DMS53 treated with DMSO at 0.1 percent for 48 hours (cell line): ENCODE results near the gene SLC38A1.
A peak's percentile ranks its signal among the peaks of the same experiment; 100 is the strongest.
"Not testable (repeated sequence)": the region's sequence is repeated elsewhere in the genome, so short reads cannot be mapped to it uniquely, and the experiment has no call there.

Source experiments
- DNase-seq: peaks from one replicate; lab custom pipeline; 2025; ENCODE audit not compliant: unreplicated experiment; lab: John Stamatoyannopoulos, UW

Gene SLC38A1

DNA sequence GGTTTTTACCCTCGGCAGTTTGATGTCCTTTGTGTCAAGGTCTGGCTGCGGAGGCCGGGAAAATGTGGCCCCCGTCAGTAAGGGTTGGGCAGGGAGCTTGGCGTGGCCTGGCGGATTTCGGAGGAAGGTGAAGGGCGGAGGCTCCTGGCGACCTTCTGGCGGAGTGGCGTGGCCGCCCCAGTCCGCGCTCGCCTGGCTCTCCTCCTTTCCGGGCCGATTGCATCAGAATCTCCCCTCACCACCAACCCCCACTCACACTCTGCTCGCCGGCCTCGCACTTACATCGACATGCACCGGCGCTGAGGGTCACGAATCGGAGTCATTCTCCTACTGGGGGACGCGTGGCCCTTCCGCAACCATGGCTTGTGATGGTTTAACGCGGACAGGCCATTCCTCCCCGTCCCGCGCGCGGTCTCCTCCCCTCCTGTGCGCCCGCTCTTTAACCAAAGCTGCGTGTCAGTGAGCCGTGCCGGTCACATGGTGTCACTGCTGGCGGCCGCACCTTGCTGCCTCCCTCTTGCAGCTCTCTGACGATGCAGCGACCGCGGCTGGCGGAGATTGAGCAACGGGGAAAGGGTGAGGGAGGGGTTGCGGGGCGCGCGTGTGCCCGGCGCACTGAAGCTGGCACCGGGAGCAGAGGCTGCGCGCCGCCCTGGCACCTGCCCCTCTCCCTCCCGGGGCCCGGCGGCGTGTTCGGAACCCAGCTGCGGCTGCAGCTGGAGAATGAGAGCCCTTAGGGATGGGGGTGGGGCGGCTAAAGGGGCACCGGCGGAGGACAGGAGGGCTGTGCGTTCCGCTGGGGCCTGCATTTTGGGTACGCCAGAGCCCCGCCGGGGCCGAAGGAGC lies at the start of gene SLC38A1:
Gene SLC38A1 (minus strand): TSS at position 461 of the 846 bp plus-strand sequence. CDS start 29,243 bp downstream, outside the sequence.
- DNase-seq, result peak; percentile 97

DNA sequence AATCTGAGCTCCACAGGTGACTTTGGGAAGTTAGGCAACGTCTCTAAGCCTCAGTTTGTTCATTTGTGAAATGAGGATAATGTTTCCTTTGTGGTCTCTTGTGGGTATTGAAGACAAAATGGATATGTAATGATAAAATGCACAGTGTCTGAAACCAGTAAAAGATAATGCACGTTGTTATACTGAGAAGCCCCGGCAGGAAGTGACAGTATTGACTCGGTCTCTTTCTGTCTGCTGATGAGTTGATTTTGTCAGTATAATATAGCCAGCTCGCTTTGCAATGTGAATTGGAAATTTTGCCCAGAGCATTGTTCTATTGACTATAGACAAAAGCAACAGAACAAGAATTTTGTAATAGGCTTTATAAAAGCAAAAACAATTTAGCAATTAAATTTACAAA lies 49.2 kb upstream of the SLC38A1 start:
- DNase-seq, result no peak

DNA sequence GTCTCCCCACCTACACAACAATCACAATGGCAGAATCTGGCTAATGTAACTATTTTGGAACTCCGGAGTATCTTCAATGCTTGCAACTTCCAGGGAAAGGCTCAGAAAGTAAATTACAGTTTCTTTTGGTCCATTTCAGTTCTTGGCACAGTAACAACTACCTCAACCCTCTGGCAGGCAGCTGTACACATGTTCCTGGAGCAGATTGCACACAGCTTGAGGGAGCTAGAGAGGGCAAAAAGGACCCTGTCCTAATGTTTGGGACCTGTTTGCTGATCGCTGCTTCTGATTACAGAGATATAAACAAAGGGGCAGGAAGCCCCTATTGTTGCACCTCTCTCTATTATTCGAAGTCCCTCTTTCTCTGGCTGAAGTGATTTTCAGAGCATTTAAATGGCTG lies 35.2 kb upstream of the SLC38A1 start:
- DNase-seq, result no peak

DNA sequence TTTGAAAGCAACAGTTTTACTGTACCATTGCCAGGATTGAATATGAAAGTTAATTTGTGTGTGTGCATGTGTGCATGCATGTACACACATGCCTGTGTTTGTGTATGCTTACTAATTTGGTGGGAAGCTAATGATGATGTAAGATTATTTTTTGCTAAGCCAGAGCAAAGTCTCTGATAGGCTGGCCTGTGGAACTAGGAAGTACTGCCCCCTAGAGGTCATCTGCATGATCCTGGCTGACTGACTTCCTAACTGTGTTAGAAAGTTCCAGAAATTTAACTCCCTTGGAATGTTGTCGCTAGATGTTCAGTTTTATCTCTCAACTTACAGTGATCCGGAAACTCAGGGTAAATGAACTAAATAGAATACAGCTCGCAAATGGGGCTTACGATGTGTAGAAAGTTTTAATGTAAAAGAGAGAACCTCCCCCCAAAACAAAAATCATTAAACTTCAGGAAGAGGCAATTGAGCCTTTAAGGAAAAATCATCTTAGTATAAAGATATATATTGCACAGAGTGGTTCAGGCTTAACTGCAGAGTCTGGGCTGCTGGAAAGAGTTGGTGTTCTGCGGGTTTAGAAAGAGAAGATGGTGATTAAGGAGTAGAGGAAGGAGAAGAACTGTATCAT lies 34.3 kb upstream of the SLC38A1 start:
- peak; percentile 40 for DNase-seq

DNA sequence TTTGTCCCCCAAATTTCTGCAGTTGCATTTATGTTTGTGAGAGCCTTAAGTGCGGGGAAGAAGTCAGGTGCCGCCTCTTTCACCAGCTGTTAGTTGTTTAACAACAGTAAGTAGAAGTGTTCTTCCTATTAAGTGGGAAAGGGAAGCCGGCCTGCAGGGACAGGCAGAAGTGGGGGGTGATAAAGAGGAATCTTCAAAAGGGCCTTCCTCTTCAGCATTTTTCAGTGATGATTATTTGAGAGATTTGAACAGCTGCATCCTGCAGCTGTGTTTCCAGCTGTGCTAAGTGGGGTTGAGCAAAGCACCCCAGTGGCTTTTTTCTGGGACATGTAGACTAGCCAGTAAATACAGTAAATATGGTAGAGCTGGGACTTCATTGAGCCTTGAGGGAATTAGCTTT lies 32.1 kb upstream of the SLC38A1 start:
- peak; percentile 95 for DNase-seq

DNA sequence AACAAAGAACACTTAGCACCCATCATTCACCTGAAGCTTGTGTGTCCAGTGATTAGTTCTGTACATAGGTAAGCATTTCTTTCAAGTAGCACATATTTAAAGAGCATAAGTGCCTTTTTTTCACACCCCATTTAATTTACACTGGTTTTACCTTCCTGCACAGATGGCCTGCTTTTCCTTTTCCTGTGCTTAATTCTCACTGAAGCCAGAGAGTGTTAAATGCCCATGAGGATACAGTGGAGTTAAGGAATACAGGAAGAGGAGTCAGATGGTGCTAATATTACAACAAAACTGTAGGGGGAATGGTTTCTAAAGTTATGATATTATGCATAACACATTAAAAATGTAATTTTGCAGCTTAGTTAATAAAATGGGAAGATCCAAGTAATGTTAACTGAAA lies 31.0 kb upstream of the SLC38A1 start:
- peak; percentile 100 for DNase-seq

DNA sequence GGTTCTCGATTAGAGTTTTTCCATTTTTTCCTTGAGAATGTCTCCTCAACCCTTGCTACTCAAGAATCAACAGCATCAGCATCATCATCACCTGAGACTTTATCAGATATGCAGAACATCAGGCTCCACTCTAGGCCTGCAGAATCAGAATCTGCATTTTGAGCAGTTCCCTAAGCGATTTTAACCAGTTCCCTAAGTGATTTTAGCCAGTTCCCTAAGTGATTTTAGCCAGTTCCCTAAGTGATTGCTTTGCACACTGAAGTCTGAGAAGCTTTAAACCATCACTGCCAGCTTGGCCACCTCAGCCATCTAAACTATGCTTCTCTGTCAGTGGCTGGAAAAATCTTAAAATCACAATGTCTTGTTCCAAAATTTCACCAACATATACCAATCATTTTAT lies 29.4 kb upstream of the SLC38A1 start:
- DNase-seq, result no peak

DNA sequence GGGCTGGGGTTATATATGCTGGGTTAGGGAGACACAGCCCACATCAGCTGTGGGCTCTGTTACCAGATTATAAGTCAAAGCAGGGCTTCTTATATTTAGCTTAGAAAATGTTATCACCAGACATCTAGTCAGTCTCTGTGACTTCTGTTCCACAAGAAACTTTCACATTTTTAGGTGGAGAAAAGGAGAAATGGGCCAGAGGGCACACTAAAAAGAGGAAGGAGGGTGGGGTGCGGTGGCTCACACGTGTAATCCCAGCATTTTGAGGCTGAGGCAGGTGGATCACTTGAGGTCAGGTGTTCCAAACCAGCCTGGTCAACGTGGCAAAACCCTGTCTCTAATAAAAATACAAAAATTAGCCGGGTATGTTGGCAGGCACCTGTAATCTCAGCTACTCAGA lies 28.0 kb upstream of the SLC38A1 start:
- no peak for DNase-seq

DNA sequence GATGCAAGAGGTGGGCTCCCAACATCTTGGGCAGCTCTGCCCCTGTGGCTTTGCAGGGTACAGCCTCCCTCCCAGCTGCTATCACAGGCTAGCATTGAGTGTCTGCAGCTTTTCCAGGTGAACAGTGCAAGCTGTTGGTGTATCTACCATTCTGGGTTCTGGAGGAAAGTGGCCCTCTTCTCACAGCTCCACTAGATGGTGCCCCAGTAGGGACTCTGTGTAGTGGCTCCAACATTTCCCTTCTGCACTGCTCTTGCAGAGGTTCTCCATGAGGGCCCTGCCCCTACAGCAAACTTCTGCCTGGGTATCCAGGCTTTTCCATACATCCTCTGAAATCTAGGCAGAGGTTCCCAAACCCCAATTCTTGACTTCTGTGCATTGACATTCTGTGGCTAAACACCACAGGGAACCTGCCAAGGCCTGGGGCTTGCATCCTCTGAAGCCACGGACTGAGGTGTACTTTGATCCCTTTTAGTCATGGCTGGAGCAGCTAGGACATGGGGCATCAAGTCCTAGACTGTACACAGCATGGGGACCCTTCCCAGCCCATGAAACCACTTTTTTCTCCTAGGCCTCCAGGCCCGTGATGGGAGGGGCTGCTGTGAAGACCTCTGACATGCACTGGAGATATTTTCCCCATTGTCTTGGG lies 24.0 kb upstream of the SLC38A1 start:
- no peak for DNase-seq

DNA sequence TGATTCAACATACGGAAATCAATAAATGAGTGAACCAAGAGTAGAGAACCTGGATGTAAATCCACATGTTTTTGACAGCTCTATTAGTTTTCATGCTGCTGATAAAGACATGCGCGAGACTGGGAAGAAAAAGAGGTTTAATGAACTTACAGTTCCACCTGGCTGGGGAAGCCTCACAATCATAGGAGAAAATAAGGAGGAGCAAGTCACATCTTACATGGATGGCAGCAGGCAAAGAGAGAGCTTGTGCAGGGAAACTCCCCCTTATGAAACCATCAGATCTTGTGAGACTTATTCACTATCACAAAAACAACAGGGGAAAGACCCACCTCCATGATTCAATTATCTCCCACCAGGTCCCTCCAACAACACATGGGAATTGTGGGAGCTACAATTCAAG lies 23.1 kb upstream of the SLC38A1 start:
- not testable (repeated sequence) for DNase-seq

DNA sequence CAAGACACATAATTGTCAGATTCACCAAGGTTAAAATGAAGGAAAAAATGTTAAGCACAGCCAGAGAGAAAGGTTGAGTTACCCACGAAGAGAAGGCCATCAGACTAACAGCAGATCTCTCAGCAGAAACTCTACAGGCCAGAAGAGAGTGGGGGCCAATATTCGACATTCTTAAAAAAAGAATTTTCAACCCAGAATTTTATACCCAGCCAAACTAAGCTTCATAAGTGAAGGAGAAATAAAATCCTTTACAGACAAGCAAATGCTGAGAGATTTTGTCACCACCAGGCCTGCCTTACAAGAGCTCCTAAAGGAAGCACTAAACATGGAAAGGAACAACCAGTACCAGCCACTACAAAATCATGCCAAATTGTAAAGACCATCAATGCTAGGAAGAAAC lies 16.3 kb upstream of the SLC38A1 start:
- DNase-seq, result not testable (repeated sequence)

DNA sequence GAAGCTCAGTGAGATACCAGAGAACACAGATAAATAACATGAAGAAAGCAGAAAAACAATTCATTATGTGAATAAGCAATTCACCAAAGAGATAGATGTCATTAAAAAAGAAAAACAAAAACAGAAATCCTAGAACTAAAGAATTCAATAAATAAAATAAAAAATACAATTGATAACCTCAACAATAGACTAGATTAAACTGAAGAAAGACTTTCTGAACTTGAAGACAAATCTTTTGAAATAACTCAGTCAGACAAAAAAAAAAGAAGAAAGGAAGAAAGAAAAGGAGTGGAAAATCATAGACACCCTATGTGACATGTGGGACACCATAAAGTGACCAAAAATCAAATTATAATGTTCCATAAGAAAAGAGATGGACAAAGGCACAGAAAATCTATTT lies 14.0 kb upstream of the SLC38A1 start:
- no peak for DNase-seq

DNA sequence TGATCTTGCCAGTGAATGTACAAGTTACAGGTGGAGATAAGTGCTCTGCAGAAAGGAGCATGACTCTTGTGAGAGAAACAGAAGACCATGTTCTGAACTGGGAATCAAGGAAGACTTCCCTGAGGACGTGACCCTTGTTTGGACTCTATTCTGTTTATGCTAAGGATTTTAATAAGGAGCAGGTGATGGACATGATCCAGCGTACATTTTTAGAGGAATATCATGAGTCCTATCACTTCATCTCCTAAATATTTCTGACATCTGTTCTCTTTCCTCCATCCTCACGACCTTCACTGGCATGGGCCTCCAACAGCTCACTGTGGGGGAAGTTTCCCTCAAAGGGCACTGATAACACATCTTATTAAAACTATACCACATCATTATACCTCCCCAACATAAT lies 7.9 kb upstream of the SLC38A1 start:
- DNase-seq, result no peak

DNA sequence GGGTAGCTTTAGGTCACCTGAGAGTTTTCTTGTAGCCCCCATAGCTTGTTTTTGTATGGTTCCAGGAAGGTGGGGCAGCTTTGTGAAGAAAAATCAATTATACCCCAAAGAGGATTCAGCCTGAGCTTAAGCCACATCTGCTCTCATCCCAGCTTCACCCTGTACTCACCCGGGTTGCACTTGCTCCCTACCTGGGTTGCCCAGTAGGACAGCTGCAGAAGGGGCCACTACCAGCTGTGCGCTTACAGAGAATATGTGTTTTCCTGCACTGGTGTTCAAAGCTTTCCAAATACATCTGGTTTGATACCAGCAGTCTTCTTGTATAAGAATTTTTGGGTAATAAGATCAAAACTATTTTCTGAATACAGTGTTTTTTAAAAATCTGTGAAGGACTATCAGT lies 3.0 kb upstream of the SLC38A1 start:
- DNase-seq, result no peak

DNA sequence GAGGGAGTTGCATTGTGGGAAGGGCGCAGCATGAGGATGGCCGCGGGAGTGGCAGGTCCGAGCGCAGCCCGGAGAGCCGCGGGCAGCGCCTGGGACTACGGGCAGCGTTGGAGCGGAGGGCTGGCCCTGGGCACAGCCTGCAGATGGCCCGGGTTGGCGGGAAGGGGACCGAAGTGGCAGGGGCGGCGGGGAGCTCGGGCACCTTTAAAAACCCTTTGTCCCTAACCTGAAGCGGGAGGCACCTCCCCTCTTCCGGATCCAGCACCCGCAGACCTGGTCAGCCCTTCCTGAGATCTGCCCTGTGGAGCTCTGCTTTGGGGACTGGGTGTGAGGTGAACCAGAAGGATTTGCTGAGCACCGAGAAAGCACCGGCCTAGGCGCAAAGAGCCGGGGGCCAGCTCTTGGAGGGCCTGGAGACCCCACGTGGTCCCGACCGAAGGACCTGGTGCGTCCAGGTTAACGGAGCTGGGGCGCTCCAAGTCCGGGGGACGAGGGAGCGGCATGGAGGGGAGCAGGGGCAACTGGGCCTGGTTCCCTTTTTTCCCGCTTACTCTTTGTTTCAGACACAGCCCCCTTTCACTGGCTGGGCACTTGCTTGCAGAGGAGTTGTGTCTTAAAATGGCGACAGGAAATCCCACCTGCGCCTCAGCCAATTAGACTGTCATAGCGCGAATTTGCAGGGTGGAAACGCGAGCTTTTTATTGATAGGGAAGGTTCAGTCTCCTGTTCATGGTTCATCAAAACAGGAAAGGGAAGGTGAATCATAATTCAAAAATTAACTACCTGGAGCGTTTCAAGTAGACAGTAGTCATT lies 792 bp upstream of the SLC38A1 start:
- peak; percentile 88 for DNase-seq

DNA sequence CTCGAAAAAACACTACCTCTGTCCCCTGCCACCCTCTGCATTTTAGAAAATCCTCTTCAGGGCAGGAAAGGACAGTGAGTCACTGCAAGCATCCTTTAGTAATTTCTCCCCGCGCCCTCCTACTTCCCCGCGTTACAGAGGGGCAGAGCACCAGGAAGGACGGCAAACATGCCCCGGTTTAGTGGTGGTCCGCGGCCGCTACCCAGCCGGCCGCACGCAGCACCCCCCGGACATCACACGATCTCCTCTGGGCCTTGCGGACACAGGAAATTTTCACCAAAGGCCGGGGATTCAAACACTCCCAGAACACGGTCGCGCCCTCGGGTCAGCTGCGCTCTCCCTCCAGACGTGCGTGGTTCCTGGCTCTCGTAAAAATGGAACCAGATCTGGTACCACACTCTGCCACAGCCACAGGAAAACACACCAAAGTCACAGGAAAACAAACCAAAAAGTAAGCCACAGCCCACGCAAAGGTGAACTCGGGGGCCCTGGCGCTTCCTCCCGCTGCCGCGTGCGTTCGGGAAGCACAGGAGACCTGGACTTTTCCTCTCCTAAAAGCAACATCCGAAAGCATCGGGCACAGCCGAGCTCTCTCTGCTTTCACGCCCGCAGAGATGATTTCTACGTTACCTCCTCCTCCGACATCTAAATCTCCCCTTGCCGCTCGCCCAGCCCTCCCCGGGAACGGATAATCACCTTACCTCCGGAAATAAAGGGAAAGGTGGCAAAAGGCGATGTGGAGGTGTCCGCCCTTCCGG lies 839 bp downstream of the SLC38A1 start:
- no peak for DNase-seq

DNA sequence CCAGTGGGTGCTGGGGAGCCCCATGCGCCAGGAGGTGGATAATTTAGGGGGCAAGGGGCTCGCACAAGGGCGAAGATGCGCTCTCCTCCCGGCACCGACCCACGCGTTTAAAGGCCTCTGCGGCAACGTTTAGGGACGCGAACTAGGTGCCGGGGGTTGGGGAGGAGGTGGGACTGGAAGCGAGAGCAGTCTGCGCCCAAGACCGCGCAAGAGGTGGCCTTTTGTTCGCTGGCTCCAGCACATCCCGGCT lies 1.3 kb downstream of the SLC38A1 start:
- DNase-seq, result no peak

DNA sequence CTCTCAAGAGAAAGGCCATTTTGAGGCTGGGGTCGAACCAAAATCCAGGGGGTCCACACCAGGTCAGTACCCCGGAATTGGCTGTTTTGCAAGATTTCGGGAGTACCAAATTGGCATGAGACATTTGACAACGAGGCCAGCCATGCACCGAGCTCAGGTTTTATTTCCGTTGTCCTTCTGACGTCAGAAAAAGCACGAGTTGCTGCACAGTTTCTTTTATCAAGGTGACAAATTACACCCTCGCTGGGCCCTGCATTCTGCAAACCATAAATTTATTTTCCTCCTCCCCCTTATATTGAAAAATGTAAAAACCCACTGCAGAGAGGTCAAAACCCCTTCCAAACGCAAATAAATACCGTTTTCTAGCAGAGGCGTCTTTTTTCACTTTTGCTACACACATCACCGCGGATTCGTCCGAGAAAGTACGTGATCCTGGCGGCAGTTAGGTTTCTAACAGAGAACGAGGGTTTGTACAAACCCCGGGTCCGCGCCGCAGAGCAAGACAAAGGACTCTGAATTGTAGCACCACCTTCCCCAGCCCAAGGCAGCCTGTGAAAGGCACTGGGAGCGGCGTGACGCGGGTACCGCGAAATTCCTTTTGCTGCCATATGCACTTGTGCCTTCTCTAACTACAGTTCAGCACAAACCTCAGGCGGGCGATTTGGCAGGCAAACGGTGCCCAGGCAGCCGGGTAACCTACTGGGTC lies 1.8 kb downstream of the SLC38A1 start:
- DNase-seq, result peak; percentile 67

DNA sequence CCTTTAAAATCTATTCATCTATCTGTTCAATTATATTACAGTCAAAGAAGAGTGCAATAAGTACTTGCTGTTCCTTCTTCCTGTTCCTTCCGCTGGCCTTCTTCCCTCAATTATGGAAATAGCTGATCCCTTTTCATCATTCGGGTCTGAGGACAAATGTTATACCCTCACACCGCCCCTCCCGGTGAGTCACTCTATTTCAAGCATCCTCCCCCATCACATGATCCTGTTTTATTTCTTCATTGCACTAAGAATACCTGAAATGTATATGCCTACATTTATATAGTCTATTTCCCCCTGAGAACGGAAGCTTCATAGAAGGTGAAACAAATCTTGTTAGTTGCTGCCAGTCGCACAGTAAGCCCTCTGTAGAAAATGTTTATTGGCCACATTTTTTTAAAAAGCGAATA lies 2.5 kb downstream of the SLC38A1 start:
- DNase-seq, result peak; percentile 49

DNA sequence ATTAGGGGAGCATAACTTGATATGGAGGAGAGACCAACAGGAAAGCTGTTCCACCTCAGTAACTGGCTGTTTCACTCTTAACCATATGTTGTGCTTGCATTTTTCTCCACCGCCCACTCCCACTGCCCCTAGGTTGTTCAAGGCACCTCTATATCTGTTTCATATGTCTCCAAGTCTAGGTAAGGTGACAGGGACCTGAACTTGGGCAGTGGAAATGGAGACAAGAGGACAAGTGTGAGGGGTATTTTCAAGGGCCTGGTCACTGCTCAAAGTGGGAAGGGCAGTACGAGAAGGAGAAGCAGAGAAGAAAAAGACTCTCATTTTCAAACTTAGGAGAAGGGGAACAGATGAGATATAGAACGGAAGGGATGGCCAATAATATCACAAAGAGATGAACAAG lies 3.1 kb downstream of the SLC38A1 start:
- DNase-seq, result no peak
